ENCODE results near the gene OR51B5.

DNA sequence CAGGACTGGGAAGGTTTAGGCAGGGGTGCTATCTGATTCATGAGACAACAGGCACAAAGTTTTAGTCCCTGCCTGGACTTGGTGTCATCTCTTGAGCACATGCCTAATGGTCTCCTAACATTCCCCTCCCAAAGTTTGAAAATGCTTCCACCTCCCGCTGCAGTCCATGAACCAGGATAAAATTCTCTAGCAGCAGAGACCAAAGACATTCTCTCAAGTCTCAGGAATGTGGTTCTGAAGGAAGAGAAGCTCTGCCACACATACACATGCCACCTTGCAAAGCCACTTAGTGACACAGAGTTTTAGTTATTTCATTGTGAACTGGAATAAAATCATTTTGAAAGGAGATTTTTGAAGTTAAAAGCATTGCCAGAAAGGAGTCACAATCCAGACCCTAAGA, 23.5 kb upstream of the OR51B5 start:
- TF ChIP-seq CTCF (conservative IDR thresholded peaks at IDR 0.05) (no peak), ZFX (IDR thresholded peaks at IDR 0.05) (no peak)

Measured in C4-2B (cell line).